Activated CD8-positive, alpha-beta memory T cell treated with anti-CD3 and anti-CD28 coated beads for 48 hours (primary cell): ENCODE data around the gene DDR2.

Source experiments
- DNase-seq, 3 experiments: peaks; one replicate each; pipeline ENCODE4 v3.0.0-alpha.2; 2020; ENCODE audit warnings: low read depth in 2 of 3, low spot score in 2 of 3

Gene DDR2

DNA sequence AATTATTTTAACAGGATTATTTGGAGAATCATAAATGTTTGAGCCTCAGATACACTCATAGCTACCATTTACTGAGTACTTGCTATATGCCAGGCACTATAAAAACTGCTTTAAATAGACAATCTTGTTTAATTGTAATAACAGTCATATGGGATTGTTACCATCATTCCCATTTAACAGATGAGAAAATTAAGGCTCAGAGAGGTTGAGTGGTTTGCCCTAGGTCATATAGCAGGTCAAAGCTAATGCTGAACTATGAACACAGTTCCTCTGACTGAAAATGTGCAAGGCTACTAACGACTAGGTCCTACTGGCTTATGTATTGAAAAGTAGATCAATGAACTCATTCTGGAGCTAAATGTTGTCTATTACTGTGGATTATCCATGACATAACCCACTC lies 63.4 kb downstream of the DDR2 start:
- no peak for DNase-seq

GRCh38 chr1:162696286-162696862 lies 64.1 kb downstream of the DDR2 start:
- no peak for DNase-seq

GRCh38 chr1:162697140-162697895 lies 65.1 kb downstream of the DDR2 start:
- no peak for DNase-seq

DNA sequence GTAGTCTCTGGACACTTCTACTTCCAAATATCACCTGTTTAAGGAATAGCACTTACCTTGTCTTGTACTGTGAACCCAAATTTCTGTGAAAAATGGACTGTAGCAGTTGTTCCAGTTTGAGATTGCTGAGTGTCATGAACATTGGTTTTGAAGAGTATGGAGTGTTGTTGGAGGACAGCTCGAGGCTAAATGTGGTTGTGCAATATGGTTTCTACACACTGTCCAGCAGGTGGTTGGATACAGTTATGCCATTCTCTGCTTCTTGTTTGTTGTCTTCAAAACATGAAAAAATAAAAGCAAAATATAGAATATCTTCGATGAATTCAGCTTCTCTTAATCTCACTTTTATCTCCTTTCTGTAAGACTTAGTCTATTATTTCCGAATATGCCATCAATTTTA lies 67.1 kb downstream of the DDR2 start:
- no peak for DNase-seq

- DNase-seq, result no peak
These were observed 67.9 kb downstream of the DDR2 start for GRCh38 chr1:162700131-162700530.

- DNase-seq, result no peak
These were observed 69.0 kb downstream of the DDR2 start for GRCh38 chr1:162701286-162701685.

DNA sequence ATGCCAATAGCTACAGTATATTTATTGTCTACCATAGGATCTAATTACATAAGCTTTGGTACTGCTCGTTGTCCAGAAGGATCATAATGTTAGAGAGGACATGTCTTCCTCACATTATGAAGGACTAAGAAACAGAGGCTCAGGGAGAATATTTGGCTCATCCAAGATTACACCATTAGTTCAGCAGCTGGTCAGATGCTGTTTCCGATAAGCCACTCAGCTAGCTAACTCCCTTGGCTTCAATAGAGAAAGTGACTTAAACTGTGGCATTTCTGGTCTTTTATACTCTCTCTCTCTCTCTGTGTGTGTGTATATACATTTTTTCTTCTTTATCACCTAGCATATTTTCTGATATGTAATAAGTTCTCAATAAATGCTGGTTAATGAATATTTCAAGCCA lies 70.4 kb downstream of the DDR2 start:
- DNase-seq, result no peak

DNA sequence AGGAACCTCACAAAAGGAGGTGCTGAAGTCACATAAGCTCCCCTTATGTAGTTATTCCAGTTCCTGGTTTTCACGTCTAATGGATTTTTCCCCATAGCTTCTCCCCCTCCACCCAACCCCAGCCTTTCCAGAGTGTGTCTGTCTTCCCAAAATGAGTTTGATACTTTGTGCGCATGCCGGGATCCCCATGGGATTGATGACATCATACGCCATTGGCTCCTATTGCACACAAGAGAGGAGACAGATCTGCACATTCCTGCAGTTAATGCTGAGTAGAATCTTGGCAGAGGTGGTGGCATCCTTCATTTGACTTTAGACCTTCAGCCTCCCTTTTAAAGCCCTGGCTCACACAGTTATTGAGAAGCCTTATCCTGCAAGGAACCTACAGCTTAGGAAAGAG lies 71.4 kb downstream of the DDR2 start:
- no peak for DNase-seq

GRCh38 chr1:162704673-162705424 lies 72.6 kb downstream of the DDR2 start:
- no peak for DNase-seq

DNA sequence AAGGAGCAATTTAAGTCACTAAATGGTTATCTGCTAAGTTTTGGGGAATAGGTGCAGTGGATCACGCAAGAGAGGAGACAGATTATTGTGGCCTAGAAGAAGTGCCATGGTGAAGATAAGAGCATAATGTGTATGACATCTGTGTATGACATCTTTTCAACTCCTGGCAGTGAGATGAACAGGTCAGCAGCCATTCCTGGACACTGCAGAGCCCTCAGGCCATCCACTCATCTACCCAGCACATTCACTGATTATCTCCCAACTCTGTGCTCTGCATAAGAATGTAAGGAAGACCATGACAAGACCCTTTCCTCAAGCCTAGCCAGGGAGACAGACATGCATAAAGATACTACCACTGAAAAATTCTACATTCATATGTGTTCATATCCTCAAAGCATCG lies 73.7 kb downstream of the DDR2 start:
- no peak for DNase-seq

DNA sequence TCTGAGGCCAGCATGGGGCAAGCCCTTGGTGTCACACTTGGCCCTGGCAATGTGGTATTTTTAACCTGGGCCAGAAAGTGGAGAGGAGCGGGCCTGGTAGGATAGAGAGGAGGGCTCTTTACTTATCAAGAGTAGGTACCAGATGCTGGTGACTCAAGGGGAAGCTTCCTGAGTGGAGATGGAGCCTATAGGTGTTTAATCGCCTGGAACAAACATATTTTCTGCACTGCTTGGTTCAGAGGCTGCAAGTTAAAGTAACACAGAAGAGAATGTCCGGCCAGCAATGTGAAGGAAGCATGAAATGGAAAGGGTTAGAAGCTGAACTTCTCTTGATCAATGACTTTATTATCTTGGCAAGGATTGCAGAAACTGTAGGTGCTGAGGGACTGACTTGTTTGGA lies 74.3 kb downstream of the DDR2 start:
- DNase-seq, result no peak

DNA sequence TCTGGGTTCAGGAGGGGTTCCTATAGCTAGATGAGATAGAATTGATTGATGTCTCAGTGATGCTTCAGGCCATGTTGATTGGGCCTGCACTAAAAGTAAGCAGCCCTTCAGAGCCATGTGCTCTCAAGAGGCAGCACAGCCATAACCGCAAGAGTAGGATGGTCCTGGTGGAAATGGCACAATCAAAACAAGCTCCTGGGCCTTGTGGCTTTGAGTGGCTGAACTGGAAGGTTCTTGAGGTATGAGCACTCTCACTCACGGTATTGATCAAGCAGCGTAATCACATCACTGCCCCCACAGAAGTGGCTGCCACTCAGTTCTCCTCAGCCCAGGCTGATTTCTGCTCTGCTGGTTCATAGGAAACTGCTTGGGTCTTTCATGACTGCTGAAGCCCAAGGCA lies 76.0 kb downstream of the DDR2 start:
- DNase-seq, result no peak

- no peak for DNase-seq
These were observed 77.0 kb downstream of the DDR2 start for GRCh38 chr1:162709132-162709860.

GRCh38 chr1:162709870-162710269 lies 77.6 kb downstream of the DDR2 start:
- no peak for DNase-seq

DNA sequence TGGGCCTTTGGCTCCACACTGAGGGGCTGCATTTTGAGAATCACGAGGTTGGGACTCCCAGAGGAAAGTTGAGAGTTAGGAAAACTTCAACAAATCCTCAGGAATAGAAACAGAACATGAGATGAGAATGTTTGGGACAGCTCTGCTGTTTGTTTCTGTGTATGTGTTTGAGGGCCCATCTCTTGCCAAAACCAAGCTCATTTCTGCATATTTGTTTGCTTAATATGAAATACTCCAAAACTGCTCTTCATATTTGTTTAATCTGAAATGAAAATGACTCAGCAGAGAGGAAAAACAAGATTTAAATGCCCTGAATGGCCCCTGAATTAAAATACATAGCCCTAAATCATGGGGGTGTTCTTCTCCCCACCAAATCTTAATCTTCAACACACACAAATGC lies 78.1 kb downstream of the DDR2 start:
- no peak for DNase-seq

GRCh38 chr1:162710780-162711465 lies 78.7 kb downstream of the DDR2 start:
- DNase-seq, result no peak

GRCh38 chr1:162712317-162713029 lies 80.2 kb downstream of the DDR2 start:
- DNase-seq, result no peak

DNA sequence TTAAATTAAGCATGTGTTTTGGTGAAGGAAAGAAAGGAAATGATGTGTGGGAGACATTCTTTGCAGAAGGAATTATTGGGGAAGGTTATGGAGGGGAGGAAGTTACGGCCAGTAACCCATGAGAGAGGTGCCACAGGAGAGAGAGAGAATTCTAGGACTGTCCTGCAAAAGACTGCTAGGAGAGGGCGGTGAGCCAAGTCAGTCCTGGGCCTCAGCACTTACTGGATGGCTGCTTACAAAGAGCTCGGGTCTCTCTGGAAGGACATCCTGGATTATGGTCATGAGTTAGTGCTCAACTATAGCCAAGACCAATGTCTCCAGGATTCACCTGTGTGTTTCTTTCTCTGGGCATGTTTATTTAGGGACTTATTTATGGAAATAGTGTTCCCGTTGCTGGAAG lies 83.9 kb downstream of the DDR2 start:
- DNase-seq, result no peak

- no peak for DNase-seq
These were observed 84.3 kb downstream of the DDR2 start for GRCh38 chr1:162716552-162716951.

GRCh38 chr1:162717548-162718184 lies 85.4 kb downstream of the DDR2 start:
- no peak for DNase-seq
